RWPE1 (cell line): ENCODE results near the gene SLC2A10.
A peak's percentile ranks its signal among the peaks of the same experiment; 100 is the strongest.

Experiments
- CTCF ChIA-PET: fragments of 350-600 bp; sonication (Branson Sonifier 250); formaldehyde crosslinking; extraction: SDS; loops from one replicate; lab custom pipeline; 2021; lab: Yijun Ruan, JAX
- POLR2A ChIA-PET: fragments of 400-600 bp; formaldehyde crosslinking; extraction: SDS; loops from one replicate; lab custom pipeline; 2020; ENCODE audit warnings: antibody characterized with exemption; ENCODE audit not compliant: low non-redundant PET; lab: Yijun Ruan, JAX
- DNase-seq: peaks from one replicate; pipeline ENCODE4 v3.0.0; 2012; ENCODE audit warnings: low spot score
- H3K27ac ChIP-seq: fragments of 450-650 bp; 2 replicates; pipeline ENCODE4 v1.5.1; 2017
- CTCF ChIP-seq: fragments of 450-650 bp; conservative IDR thresholded peaks from 2 replicates; pipeline ENCODE4 v1.5.1; 2017; ENCODE audit warnings: low read depth, mild to moderate bottlenecking

The SLC2A10 gene

GRCh38 chr20:46688151-46689081 lies 21.0 kb upstream of the SLC2A10 start:
- CTCF ChIA-PET: interaction anchor here (0.6 to 1.2 kb wide), 3 partner anchors 12 to 64 kb away, joined by 3 read pairs; no protein-coding TSS in a partner anchor
- POLR2A ChIA-PET: no interaction called here
- peak overlapping the region; percentile 96 for H3K27ac ChIP-seq
- TF ChIP-seq CTCF: no peak
- DNase-seq: peak; percentile 62

- peak within 1 kb of the TSS; percentile 96 for H3K27ac ChIP-seq
- ChIA-PET POLR2A (interaction anchor here (0.7 kb wide), 1 partner anchor 16 kb away, joined by 3 read pairs; no protein-coding TSS in a partner anchor), CTCF (interaction anchor here (0.7 to 1.2 kb wide), 2 partner anchors 50 to 63 kb away, joined by 3 to 4 read pairs; no protein-coding TSS in a partner anchor)
- no peak for TF ChIP-seq CTCF
- peak; percentile 100 for DNase-seq
These were observed 20.2 kb upstream of the SLC2A10 start, which contains the start of gene TP53RK for GRCh38 chr20:46689082-46689753. Gene TP53RK (minus strand): TSS chr20:46689444. CDS start chr20:46689414, 30 bp downstream.

GRCh38 chr20:46689754-46690085 lies 19.7 kb upstream of the SLC2A10 start:
- ChIA-PET POLR2A (interaction anchor here (0.7 kb wide), 1 partner anchor 16 kb away, joined by 3 read pairs; no protein-coding TSS in a partner anchor), CTCF (interaction anchor here (0.7 kb wide), 1 partner anchor 49 kb away, joined by 4 read pairs; no protein-coding TSS in a partner anchor)
- TF ChIP-seq CTCF: no peak
- DNase-seq: no peak
- H3K27ac ChIP-seq: peak overlapping the region; percentile 96

GRCh38 chr20:46690219-46691106 lies 19.0 kb upstream of the SLC2A10 start:
- CTCF ChIA-PET: no interaction called here
- H3K27ac ChIP-seq: no peak overlapping the region
- TF ChIP-seq CTCF: no peak

GRCh38 chr20:46691196-46691595 lies 18.3 kb upstream of the SLC2A10 start:
- no peak for DNase-seq
- TF ChIP-seq CTCF: no peak
- ChIA-PET CTCF (no interaction called here), POLR2A (no interaction called here)
- no peak overlapping the region for H3K27ac ChIP-seq

More at GRCh38 chr20:46690219-46691106, 19.0 kb upstream of the SLC2A10 start:
- DNase-seq: no peak
- POLR2A ChIA-PET: no interaction called here
